H9 (cell line): ENCODE measurements around the gene KBTBD12. TPM values are rescaled to one million over a fixed set of nuclear protein-coding genes. Genes with fewer than 3 reads are reported as not detected.

Experiments
- DNase-seq: peaks from one replicate; pipeline ENCODE4 v3.0.0-alpha.2; 2017
- H2AFZ ChIP-seq: one replicate; pipeline ENCODE4 v1.6.1; 2013; ENCODE audit warnings: mild to moderate bottlenecking, low read length, control low read depth, moderate library complexity
- H2AK5ac ChIP-seq: 2 replicates; pipeline ENCODE4 v1.6.1; 2013; ENCODE audit warnings: low read length, control low read depth, mixed read lengths; ENCODE audit not compliant: insufficient read length
- H2BK120ac ChIP-seq: one replicate; pipeline ENCODE4 v1.6.1; 2013; ENCODE audit warnings: low read depth, mild to moderate bottlenecking, low read length, control low read depth, inconsistent platforms; ENCODE audit not compliant: poor library complexity, severe bottlenecking
- H2BK12ac ChIP-seq: 2 replicates; pipeline ENCODE4 v1.6.1; 2013; ENCODE audit warnings: low read length, control low read depth, mixed read lengths, low read depth; ENCODE audit not compliant: insufficient read length
- H2BK15ac ChIP-seq: 2 replicates; pipeline ENCODE4 v1.6.1; 2013; ENCODE audit warnings: low read depth, low read length, control low read depth
- H2BK20ac ChIP-seq: one replicate; pipeline ENCODE4 v1.6.1; 2013; ENCODE audit warnings: low read depth, mild to moderate bottlenecking, low read length, control low read depth, inconsistent platforms; ENCODE audit not compliant: poor library complexity, severe bottlenecking
- H2BK5ac ChIP-seq: 2 replicates; pipeline ENCODE4 v1.6.1; 2013; ENCODE audit warnings: low read length, control low read depth, mixed read lengths; ENCODE audit not compliant: insufficient read length
- H3K14ac ChIP-seq: 2 replicates; pipeline ENCODE4 v1.6.1; 2013; ENCODE audit warnings: low read length, control low read depth; ENCODE audit not compliant: insufficient read depth
- H3K18ac ChIP-seq: 2 replicates; pipeline ENCODE4 v1.6.1; 2013; ENCODE audit warnings: low read depth, mild to moderate bottlenecking, mixed read lengths, low read length, control low read depth; ENCODE audit not compliant: insufficient read length
- H3K23ac ChIP-seq: 2 replicates; pipeline ENCODE4 v1.6.1; 2013; ENCODE audit warnings: low read length, control low read depth, mixed read lengths, low read depth; ENCODE audit not compliant: insufficient read length
- H3K23me2 ChIP-seq: 2 replicates; pipeline ENCODE4 v1.6.1; 2013; ENCODE audit warnings: low read depth, mild to moderate bottlenecking, mixed read lengths, low read length, control low read depth; ENCODE audit not compliant: insufficient read length, poor library complexity, severe bottlenecking
- H3K27ac ChIP-seq: 2 replicates; pipeline ENCODE4 v1.5.1; 2013; ENCODE audit warnings: low read length, control low read depth, mixed read lengths, low read depth; ENCODE audit not compliant: insufficient read length
- H3K27me3 ChIP-seq: 2 replicates; pipeline ENCODE4 v1.6.1; 2013; ENCODE audit warnings: low read length, control low read depth, inconsistent platforms; ENCODE audit not compliant: insufficient read depth
- H3K4ac ChIP-seq: 2 replicates; pipeline ENCODE4 v1.6.1; 2013; ENCODE audit warnings: low read depth, mild to moderate bottlenecking, control low read depth, inconsistent platforms, low read length, moderate library complexity
- H3K4me1 ChIP-seq: 2 replicates; pipeline ENCODE4 v1.6.1; 2013; ENCODE audit warnings: low read length, control low read depth, inconsistent platforms; ENCODE audit not compliant: insufficient read depth
- H3K4me2 ChIP-seq: 2 replicates; pipeline ENCODE4 v1.6.1; 2013; ENCODE audit warnings: low read length, control low read depth, mixed read lengths; ENCODE audit not compliant: insufficient read length, insufficient read depth
- H3K56ac ChIP-seq: 2 replicates; pipeline ENCODE4 v1.6.1; 2013; ENCODE audit warnings: low read depth, mild to moderate bottlenecking, mixed read lengths, low read length, control low read depth; ENCODE audit not compliant: insufficient read length
- H3K79me1 ChIP-seq: 2 replicates; pipeline ENCODE4 v1.6.1; 2013; ENCODE audit warnings: low read depth, mild to moderate bottlenecking, moderate library complexity, low read length, control low read depth, inconsistent platforms; ENCODE audit not compliant: insufficient read depth, poor library complexity, severe bottlenecking
- H3K79me2 ChIP-seq: 2 replicates; pipeline ENCODE4 v1.6.1; 2013; ENCODE audit warnings: low read length, control low read depth, inconsistent platforms; ENCODE audit not compliant: insufficient read depth
- H3K9ac ChIP-seq: 2 replicates; pipeline ENCODE4 v1.6.1; 2013; ENCODE audit warnings: low read length, control low read depth, mixed read lengths; ENCODE audit not compliant: insufficient read length; ENCODE audit errors: extremely low read depth
- H3K9me3 ChIP-seq: one replicate; pipeline ENCODE4 v1.6.1; 2013; ENCODE audit warnings: low read depth, low read length, inconsistent platforms; ENCODE audit not compliant: control insufficient read depth
- H3T11ph ChIP-seq: one replicate; pipeline ENCODE4 v1.6.1; 2013; ENCODE audit warnings: mild to moderate bottlenecking, low read length, control low read depth, inconsistent platforms
- H4K20me1 ChIP-seq: one replicate; pipeline ENCODE4 v1.6.1; 2013; ENCODE audit not compliant: control insufficient read depth, insufficient read length, insufficient read depth
- H4K5ac ChIP-seq: 2 replicates; pipeline ENCODE4 v1.6.1; 2013; ENCODE audit warnings: low read depth, mild to moderate bottlenecking, mixed read lengths, low read length, control low read depth; ENCODE audit not compliant: insufficient read length
- H4K8ac ChIP-seq: replicated peaks from 2 replicates; pipeline ENCODE4 v1.6.1; 2013; ENCODE audit warnings: low read length, control low read depth, mixed read lengths, low read depth; ENCODE audit not compliant: insufficient read length
- H4K91ac ChIP-seq: 2 replicates; pipeline ENCODE4 v1.6.1; 2013; ENCODE audit warnings: low read depth, mild to moderate bottlenecking, moderate library complexity, mixed read lengths, low read length, control low read depth; ENCODE audit not compliant: insufficient read length
- H3K27ac Mint-ChIP-seq, 3 experiments: 2 replicates in 2 of 3; 3 replicates in 1 of 3; pipeline ENCODE4 v1.8.0; 2020 to 2021; ENCODE audit warnings: mixed read lengths in 3 of 3, mild to moderate bottlenecking in 1 of 3, moderate library complexity in 1 of 3
- H3K27me3 Mint-ChIP-seq: 2 replicates; pipeline ENCODE4 v1.8.0; 2021; ENCODE audit warnings: low read depth, mild to moderate bottlenecking, moderate library complexity, mixed read lengths
- H3K36me3 Mint-ChIP-seq, 3 experiments: 2 replicates in 2 of 3; 3 replicates in 1 of 3; pipeline ENCODE4 v1.8.0; 2020 to 2021; ENCODE audit warnings: low read depth in 3 of 3, mixed read lengths in 3 of 3; ENCODE audit not compliant: insufficient read depth in 1 of 3
- H3K4me1 Mint-ChIP-seq, 2 experiments: 2 replicates each; pipeline ENCODE4 v1.8.0; 2020; ENCODE audit warnings: mixed read lengths in 2 of 2
- H3K4me3 Mint-ChIP-seq, 2 experiments: 2 replicates in 1 of 2; 3 replicates in 1 of 2; pipeline ENCODE4 v1.8.0; 2020 to 2021; ENCODE audit warnings: mild to moderate bottlenecking in 2 of 2, mixed read lengths in 2 of 2, moderate library complexity in 1 of 2
- H3K9me3 Mint-ChIP-seq, 2 experiments: 2 replicates in 1 of 2; 3 replicates in 1 of 2; pipeline ENCODE4 v1.8.0; 2020; ENCODE audit warnings: mild to moderate bottlenecking in 2 of 2, mixed read lengths in 2 of 2, moderate library complexity in 1 of 2
- total RNA-seq: library from RNA; stranded (reverse); gene quantifications from 2 replicates; pipeline ENCODE4 v1.2.1, GENCODE V29; 2021
- TF ChIP-seq, protein P1 (sequence below): fragments of 200-600 bp; sonication (generic); conservative IDR thresholded peaks from 3 replicates; pipeline ENCODE4 v1.8.0; 2021; ENCODE audit warnings: antibody characterized with exemption, mild to moderate bottlenecking

KBTBD12 gene
- total RNA-seq, 1 experiment from 2014 or later = not detected

GRCh38 chr3:127884041-127884440 lies 31.0 kb upstream of the KBTBD12 start:
- no peak overlapping the region for H2BK12ac ChIP-seq
- H3K9me3 ChIP-seq = no peaks in the 10 kb centered on the region
- no peak overlapping the region for H3K27ac Mint-ChIP-seq
- no peak overlapping the region for H3K4ac ChIP-seq
- peaks cover 0 to 2% of the 10 kb centered on the region in 2 experiments; a peak in 1 of 5 replicates for H3K9me3 Mint-ChIP-seq
- no peaks in the 10 kb centered on the region for H3K27me3 ChIP-seq
- no peak overlapping the region for H2BK120ac ChIP-seq
- TF ChIP-seq, protein P1, sequence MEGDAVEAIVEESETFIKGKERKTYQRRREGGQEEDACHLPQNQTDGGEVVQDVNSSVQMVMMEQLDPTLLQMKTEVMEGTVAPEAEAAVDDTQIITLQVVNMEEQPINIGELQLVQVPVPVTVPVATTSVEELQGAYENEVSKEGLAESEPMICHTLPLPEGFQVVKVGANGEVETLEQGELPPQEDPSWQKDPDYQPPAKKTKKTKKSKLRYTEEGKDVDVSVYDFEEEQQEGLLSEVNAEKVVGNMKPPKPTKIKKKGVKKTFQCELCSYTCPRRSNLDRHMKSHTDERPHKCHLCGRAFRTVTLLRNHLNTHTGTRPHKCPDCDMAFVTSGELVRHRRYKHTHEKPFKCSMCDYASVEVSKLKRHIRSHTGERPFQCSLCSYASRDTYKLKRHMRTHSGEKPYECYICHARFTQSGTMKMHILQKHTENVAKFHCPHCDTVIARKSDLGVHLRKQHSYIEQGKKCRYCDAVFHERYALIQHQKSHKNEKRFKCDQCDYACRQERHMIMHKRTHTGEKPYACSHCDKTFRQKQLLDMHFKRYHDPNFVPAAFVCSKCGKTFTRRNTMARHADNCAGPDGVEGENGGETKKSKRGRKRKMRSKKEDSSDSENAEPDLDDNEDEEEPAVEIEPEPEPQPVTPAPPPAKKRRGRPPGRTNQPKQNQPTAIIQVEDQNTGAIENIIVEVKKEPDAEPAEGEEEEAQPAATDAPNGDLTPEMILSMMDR = no peak
- no peak overlapping the region for H4K91ac ChIP-seq
- H3K56ac ChIP-seq = no peak overlapping the region
- no peaks in the 10 kb centered on the region for H3K23me2 ChIP-seq
- no peaks in the 10 kb centered on the region for H3K79me1 ChIP-seq
- H3K18ac ChIP-seq = no peak overlapping the region
- H4K8ac ChIP-seq = no peak overlapping the region
- no peak overlapping the region for H3K14ac ChIP-seq
- DNase-seq = no peak
- no peak overlapping the region for H2BK20ac ChIP-seq
- H3K23ac ChIP-seq = no peak overlapping the region
- no peak overlapping the region for H3K4me2 ChIP-seq
- H4K5ac ChIP-seq = no peak overlapping the region
- H3T11ph ChIP-seq = no peak overlapping the region
- peaks cover 0 to 2% of the 10 kb centered on the region in 2 experiments; a peak in 1 of 4 replicates for H3K4me1 Mint-ChIP-seq
- no peak overlapping the region for H3K27ac ChIP-seq
- no peak overlapping the region for H2BK5ac ChIP-seq
- H3K4me3 Mint-ChIP-seq = no peak overlapping the region
- H3K9ac ChIP-seq = no peak overlapping the region
- no peak overlapping the region for H2AFZ ChIP-seq
- H3K4me1 ChIP-seq = no peaks in the 10 kb centered on the region
- H2BK15ac ChIP-seq = no peak overlapping the region
- H4K20me1 ChIP-seq = no peaks in the 10 kb centered on the region
- H2AK5ac ChIP-seq = no peak overlapping the region
- peaks cover 0 to 2% (median 0%) of the 10 kb centered on the region in 3 experiments; a peak in 2 of 7 replicates for H3K36me3 Mint-ChIP-seq
- H3K27me3 Mint-ChIP-seq = no peaks in the 10 kb centered on the region; the same call in 1 of the 2 replicates
- no peaks in the 10 kb centered on the region for H3K79me2 ChIP-seq
